Cardiac septum (tissue), 1 donor: Measurements from ENCODE around the gene TBATA. TPM values are rescaled to one million over a fixed set of nuclear protein-coding genes. Genes with fewer than 3 reads are reported as not detected.

Source experiments
- DNase-seq: peaks from one replicate; pipeline ENCODE4 v3.0.0-alpha.2; 2020; ENCODE audit warnings: low spot score
- intact Hi-C: fragments of 100-400 bp; cut with DNase I; formaldehyde crosslinking; loops from one replicate; pipeline ENCODE4 v1.14.0; 2022
- total RNA-seq: library from RNA; stranded (reverse); fragmentation: NEBNext Ultra II Directional; extraction: Animal tissue kit (Norgen Biotek cat#: 25700); gene quantifications from one replicate; pipeline ENCODE4 v1.2.1, GENCODE V29; 2021
- donor health status: DM: no; HTN: no; CAD: no.

TBATA gene
- total RNA-seq, 1 donor from 2014 or later, result not detected

DNA sequence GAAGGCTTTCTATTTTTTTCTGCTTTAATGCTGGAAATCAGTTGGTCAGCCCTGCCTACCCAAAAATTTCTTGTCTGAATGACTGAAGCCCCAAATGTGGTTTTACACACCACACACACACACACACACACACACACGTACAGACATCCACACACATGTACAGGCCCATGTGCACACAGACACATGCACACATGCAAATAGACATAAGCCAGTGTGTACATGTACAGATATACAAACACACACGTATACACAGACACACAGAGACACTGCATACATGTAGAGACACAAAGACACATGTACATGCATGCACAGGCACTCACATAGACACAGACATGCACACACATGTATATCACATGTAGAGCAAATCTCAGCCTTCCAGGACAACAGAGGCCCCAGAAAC is 54.2 kb downstream of the TBATA start:
- no peak for DNase-seq
- intact Hi-C loops, result no loop called here

DNA sequence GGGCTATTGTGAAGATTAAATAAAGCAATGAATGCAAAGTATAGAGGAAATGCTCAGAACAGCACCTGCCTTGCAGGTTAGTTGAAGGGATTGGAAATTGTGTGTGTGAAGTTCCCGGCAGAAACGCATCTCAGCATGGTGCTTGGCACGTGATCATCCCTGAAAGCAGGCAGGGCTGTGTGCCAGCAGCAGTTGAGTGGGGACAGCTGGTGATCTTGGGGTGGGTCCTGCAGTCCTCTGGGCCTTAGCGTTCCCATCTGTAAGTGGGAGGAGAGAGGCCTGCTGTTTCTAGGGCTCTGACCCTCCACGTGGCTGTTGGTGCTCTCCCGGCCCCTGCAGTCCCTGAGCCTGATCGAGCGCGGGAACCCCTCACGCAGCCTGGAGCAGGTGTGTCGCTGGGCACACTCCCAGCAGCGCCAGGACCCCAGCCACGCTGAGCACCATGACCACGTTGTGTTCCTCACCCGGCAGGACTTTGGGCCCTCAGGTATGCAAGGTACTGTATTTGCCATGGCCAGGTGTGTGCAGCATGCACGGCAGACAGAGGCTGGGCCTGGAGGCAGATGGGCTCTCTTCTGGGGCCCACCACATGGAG is 55.3 kb downstream of the TBATA start:
- no peak for DNase-seq
- intact Hi-C loops, result no loop called here

DNA sequence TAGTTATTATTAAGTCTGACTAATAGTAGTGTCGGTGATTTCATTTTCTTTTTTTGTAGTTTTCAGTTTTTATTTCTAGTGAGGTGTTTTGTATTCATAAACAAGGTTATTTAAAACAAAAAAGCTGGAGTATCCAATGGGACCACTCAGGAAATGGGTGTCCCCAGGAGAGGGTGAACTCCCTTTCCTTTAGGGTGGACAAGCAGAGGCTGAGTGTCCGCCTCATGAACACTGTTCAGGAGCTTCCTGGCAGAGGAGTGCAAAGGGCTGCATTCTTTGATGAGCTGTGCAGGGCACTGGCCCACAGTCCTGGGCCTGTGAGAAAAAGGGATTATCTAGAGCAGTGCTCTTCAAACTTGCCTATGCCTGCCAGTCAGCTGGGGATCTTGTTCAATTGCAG is 56.8 kb downstream of the TBATA start:
- intact Hi-C loops, result no loop called here

DNA sequence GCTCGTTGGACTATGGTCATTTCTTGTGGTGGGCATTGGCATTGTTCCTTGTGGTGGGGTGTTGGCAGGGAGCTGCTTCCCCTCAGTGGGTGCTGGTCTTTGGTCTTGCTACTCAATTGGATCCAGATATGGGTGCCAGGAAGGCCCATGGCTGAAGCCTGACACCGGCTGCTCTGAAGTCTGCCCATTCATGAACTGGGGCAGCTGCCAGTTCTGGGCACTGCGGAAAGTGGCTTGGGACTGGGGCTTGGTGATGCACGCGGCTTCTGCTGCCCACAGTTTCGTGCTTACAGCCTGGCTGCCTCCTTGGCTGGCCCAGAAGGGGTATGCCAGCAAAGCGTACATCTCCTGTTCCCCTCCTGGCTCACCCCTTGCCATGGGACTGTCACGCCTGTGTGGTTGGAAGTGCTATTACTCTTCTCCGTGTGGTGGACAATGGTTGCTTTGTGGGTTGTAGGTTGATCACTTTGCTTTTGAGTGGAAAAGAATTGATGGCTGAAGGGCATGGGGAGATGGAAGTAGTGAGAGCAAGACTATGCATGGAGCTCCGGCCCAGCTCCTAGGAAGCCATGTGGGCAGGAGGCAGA is 58.2 kb downstream of the TBATA start:
- intact Hi-C loops, result no loop called here

More for the DNA sequence above, 56.8 kb downstream of the TBATA start:
- DNase-seq, result no peak

DNA sequence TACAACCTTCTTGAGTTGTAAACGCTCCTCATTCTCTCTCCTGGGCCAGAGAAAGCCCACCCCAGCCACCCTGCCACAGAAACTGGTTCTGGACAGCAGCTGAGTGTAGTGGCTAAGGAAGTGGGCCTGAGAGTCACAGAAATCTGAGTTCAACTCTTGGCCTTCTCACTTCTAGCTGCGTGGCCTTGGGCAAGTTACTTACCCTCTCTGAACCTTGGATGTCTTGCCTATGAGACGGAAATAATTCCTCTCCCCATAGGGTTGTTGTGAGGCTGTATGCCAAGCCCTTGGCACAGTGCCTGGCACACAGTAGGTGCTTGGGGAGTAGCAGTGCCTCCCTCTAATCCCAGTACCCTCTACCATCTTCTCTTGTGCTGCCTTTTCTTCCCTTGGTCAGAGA is 61.4 kb downstream of the TBATA start:
- intact Hi-C loops, result no loop called here
- DNase-seq, result no peak

More for the DNA sequence above, 58.2 kb downstream of the TBATA start:
- DNase-seq, result no peak

DNA sequence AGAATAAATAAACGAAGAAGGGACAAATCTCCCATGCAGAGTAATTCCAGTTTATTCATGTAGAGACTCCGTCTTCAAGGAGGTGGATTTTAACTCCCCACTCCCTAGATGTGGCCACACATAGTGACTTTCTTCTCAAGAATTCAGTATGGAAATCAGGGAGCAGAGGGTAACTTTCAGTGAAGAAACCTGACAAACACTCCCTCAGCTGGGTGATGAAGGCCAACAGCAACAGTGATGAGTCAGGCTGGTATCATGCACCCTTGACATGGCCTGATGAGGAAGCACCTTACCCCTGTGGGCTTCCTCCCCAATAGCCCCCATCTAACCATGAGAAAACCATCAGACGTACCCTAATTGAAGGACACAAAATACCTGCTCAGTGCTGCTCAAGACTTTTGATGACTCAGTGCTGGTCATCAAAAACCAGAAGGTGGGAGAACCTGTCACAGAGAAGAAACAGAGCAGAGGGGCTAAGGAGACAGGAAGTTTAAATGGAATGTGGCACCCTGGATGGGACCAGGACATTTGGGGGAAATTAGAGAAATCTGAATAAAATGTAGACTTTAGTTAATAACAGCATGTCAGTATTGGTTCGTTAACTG is 62.3 kb downstream of the TBATA start:
- intact Hi-C loops, result no loop called here
- no peak for DNase-seq

Other genes starting within 250 kb of the TBATA start
- gene PRF1, start 182.6 kb downstream of the TBATA start, total RNA-seq, result 1.2 TPM
- gene ADAMTS14, start 112.9 kb downstream of the TBATA start, total RNA-seq, result 0.81 TPM
- 17.3 TPM for gene SGPL1, start 30.6 kb upstream of the TBATA start, total RNA-seq
- gene PCBD1, start 103.2 kb upstream of the TBATA start, total RNA-seq, result 121 TPM